Activated T-cell treated with anti-CD3 and anti-CD28 coated beads for 1 hour (primary cell): ENCODE data around the gene ADAP1.

Experiments used
- DNase-seq: peaks from one replicate; pipeline ENCODE4 v3.0.0-alpha.2; 2020; ENCODE audit warnings: low read depth

Gene ADAP1

DNA sequence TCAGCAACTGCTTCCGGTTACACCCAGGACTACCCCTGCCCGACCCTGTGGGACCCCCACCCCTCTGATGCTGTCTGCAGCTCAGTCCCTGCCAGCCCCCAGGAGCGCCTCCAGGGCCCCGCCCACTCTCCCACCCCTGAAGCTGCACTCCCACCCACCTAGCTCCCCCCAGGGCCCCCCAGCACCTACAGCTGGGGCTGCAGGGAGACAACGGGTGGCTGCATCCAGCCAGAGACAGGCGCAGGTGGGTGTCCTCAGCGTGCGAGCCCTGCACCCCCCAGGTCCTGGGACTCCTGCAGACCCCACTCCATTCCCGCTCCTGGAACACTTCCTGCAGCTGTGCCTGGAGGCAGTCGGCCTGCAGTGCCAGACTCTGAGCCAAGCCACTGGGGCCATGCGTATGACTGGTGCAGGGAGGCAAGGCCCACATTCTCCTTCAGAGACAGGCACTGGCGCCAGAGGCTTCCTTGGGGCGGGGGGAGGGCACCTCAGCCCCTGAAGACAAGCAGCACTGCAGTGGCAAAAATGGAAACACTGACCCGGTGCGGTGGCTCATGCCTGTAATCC, 34.6 kb upstream of the ADAP1 start:
- DNase-seq: no peak

- no peak for DNase-seq
These were observed 34.0 kb upstream of the ADAP1 start for GRCh38 chr7:988426-988911.

GRCh38 chr7:987909-988308, 33.4 kb upstream of the ADAP1 start:
- DNase-seq: no peak

DNA sequence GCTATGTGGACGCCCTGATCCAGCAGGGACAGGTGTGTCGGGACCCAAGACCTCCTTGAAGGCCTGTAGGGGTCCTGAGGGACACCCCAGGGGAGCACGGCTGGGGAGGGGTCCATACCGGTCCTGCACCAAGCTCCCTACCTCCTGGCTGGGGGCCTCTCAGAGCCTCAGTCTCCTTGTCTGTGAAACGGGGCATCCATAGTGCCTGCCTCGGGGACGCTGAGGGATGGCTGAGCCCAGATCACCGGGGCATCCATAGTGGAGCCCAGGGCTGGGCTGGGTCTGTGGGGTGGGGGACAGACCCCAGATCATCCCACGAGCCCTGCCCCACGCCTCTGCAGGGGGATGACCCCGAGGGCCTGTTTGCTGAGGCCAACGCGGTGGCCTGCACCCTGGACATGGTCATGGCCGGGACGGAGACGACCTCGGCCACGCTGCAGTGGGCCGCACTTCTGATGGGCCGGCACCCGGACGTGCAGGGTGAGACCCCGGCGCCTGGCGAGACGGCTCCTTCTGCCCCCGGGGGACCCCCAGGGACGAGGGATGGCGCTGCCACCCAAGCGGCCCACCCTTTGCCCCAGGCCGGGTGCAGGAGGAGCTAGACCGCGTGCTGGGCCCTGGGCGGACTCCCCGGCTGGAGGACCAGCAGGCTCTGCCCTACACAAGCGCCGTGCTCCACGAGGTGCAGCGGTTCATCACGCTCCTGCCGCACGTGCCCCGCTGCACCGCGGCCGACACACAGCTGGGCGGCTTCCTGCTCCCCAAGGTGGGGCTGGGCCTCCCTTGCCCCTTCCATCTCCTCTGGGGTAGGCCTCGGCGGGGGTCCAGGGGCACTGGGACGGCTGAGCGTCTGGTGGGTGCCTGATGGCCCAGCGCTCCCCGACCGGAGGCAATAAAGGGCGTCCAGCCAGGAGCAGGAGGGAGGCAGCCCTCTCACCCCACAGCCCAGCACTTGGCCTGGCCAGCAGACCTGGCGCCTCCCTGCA, 32.6 kb upstream of the ADAP1 start:
- no peak for DNase-seq

GRCh38 chr7:985915-986741, 31.6 kb upstream of the ADAP1 start:
- DNase-seq: no peak

- no peak for DNase-seq
These were observed 30.6 kb upstream of the ADAP1 start for GRCh38 chr7:985127-985416.

- DNase-seq: no peak
These were observed 30.1 kb upstream of the ADAP1 start for GRCh38 chr7:984361-985126.

GRCh38 chr7:983616-984071, 29.2 kb upstream of the ADAP1 start:
- DNase-seq: no peak

DNA sequence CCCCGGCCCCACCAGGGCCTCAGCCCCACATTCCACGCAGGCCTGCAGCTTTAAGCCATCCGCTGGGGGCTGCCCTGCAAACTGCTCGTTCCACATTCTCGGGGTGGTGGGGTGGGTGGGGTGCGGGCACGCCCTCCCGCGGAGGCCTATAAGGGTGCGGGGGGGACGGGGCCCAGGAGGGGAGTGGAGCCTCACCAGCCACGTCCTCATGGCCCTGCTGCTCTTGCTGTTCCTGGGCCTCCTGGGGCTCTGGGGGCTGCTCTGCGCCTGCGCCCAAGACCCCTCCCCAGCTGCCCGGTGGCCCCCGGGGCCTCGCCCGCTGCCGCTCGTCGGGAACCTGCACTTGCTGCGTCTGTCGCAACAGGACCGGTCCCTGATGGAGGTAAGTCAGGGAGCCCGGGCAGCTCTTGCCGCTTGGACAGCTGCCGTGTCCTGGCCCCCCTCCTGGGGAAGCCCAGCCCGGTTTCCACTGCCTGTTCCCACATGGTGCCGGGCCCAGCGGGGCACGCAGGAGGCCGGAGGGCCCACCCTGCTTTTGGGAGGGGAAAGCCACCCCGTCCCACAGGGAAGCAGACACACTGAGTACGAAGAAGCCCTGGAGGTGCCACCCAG, 28.6 kb upstream of the ADAP1 start, which contains the start of gene CYP2W1:
Gene CYP2W1, plus strand, starts transcription at position 178 of the 612 bp plus-strand sequence. Its CDS starts 31 bp downstream, at position 209.
- DNase-seq: no peak

GRCh38 chr7:982511-983003, 28.1 kb upstream of the ADAP1 start:
- DNase-seq: no peak

DNA sequence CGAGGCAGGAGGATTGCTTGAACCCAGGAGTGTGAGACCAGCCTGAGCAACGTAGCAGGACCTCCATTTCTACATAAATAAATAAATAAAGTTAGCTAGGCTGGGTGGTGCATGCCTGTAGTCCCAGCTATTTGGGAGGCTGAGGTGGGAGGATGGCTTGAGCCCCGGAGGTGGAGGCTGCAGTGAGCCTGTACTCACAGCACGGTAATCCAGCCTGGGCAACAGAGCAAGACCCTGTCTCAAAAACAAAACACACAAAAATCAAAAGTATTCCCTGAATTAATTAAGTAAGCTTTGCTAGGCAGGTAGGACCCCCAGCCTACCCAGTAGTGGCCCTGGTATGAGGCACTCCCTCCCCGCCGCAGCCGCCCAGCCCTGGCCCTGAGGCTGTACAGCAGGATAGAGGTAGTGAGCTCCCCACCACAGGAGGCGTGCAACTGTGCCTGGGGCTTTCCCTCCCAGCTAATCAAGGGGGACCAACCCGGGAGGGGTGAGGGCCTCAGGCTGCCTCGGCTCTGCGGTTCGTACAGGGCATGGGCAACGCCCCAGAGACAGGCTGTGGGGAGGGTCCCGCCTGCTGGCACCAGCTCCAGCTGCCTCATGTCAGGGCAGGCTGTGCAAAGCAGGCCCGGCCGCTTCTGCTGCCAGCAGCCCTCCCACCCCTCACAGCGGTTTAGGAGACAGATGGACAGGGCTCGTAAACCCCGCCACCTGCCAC, 27.5 kb upstream of the ADAP1 start:
- DNase-seq: no peak

DNA sequence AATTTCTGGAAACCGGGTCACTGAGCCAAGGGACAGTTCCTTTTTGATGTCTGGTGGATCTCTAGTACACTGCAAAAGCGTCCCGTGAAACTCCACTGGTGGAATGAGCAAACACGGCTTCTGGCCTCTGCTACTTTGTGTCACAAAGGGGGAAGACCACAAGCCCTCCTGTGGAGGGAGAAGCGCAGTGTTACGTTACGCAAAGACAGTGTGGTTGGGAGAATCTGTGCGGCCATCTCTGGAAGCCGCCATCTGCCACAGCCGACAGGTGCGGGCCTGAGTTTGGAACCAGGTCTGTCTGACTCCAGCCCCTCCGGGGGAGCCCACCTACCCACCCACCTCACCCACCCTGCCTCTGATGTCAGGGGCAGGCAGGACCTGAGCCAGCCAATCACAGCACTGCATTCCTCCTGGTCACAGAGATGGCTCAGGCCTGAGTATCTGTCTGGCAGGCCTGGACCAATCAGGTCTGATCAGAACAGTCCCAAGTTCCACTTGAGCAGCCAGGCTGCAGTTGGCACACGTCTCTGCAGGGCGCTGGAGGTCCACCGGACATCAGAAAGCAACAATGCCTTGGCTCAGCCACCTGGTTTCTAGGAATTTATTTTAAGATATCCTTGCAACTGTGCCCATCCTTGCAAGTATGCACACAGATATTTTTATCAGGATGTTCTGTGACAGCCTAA, 25.5 kb upstream of the ADAP1 start:
- no peak for DNase-seq

GRCh38 chr7:979151-979550, 24.7 kb upstream of the ADAP1 start:
- DNase-seq: no peak

DNA sequence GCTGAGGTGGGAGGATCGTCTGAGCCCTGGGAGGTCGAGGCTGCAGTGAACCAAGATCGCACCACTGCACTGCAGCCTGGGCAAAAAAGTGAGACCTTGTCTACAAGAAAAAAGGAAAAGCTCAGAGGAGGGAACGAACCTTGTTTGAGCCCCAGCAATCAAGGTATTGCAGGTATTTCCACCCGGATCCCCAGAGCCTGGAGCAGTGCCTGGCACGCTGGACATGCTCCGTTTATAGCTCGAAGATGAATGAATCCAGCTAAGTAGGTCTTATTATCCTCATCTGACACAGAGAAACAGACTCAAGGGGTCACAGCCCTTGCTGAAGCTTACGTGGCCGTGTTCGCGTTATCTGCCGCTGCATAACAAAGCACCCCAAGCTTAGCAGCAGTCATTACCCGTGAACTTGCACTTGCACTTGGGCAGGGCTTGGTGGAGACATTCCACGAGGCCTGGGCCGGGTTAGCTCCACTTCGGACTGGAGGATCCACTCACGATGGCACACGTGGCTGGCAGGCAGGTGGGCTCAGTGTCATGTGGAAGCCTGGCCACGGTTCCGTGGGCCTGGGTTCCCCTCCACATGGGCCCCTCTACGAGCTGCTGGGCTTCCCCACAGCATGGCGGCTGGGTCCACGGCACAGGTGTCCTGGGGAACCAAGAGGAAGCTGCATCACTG, 24.1 kb upstream of the ADAP1 start:
- DNase-seq: no peak

- DNase-seq: no peak
These were observed 23.5 kb upstream of the ADAP1 start for GRCh38 chr7:978049-978346.

DNA sequence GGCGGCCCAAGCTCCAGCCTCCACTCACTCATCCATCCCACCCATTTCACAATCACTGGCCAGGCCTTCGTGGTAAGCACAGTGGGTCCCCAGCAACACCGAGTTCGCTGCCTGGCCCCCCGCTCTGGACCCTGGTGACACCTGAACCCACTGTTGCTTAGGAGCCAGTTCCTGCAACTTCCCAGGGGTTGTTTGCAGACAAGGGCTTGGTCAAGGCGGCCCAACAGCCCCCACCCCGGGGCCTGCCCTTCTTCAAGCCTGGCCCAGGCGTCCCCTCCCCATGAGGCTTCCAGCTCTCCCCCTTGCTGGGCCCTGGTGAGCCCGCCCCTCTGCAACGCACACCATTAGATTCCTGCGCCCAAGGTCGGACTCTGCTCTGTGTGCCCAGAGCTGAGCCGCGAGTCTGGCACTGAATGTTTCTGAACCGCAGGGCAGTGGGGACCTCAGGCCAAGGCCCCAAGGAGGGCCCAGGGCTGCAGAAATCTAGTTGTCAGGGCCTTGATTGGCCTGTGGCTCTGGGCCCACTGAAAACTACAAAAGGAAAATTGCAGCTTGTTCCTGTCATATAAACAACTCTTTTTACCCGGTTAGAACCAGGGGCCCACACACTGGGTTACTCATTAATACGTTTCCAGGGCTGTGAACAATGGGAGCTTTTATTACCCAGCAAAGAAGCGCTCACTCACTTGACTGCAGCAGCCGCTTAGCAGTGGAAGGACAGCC, 23.0 kb upstream of the ADAP1 start:
- DNase-seq: no peak

GRCh38 chr7:976901-977325, 22.4 kb upstream of the ADAP1 start:
- DNase-seq: no peak

- DNase-seq: no peak
These were observed 21.4 kb upstream of the ADAP1 start for GRCh38 chr7:975702-976473.
